Measurements from ENCODE around the gene PDZRN3.

The PDZRN3 gene

DNA sequence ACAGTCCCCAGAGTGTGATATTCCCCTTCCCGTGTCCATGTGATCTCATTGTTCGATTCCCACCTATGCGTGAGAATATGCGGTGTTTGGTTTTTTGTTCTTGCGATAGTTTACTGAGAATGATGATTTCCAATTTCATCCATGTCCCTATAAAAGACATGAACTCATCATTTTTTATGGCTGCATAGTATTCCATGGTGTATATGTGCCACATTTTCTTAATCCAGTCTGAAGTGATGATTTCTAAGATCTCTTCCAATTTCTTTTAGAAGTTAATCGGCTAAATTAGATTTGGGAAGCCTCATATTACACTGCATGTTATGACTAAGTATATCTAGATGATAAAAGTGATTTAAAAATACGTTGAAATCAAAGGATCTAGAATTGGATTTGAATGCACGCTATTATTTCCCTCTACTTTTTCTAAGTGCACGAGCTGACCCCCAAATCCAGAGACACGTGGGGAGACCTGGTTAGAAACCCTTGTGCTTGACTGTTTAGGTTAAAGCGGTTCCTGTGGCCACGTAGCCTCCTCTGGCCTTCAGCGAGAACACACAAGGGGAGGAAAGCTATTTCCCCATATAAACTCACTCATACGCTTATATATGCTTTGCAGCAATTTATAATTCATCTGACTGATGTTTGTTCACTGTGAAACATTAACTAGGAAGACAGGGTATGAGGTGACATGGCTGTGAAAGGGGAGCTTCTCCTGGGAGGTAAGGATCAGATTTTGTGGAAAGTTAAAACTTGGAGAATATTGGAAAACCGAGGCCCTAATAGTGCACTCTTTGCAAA is 243.8 kb downstream of the PDZRN3 start:
- Histone ChIP-seq H3K27me3 (replicated peaks in 2 of 5; ENCODE audit: control insufficient read depth in 4 of 5, insufficient read depth in 5 of 5, low read length in 4 of 5) (peaks cover 0 to 5% (median 0%) of the 10 kb centered on the region in 5 experiments), H3K36me3 (ENCODE audit: control insufficient read depth in 4 of 4, insufficient read depth in 4 of 4, low read length in 3 of 4) (no peaks in the 10 kb centered on the region), H3K9me3 (ENCODE audit: control extremely low read depth in 1 of 5, control insufficient read depth in 4 of 5, insufficient read depth in 2 of 5, low read depth in 1 of 5, low read length in 4 of 5) (no peaks in the 10 kb centered on the region), H3K4me1 (ENCODE audit: control extremely low read depth in 1 of 4, control insufficient read depth in 4 of 4, insufficient read depth in 4 of 4, low read length in 3 of 4) (no peaks in the 10 kb centered on the region), H3K4me3 (ENCODE audit: control insufficient read depth in 1 of 7, extremely low read depth in 1 of 7, insufficient read depth in 4 of 7, low read depth in 2 of 7, low read length in 6 of 7) (no peak overlapping the region), H3K27ac (ENCODE audit: insufficient read depth in 1 of 2, low read depth in 1 of 2, low read length in 2 of 2, poor library complexity in 1 of 2, severe bottlenecking in 2 of 2) (no peak overlapping the region)
- ChIA-PET POLR2A (no interaction called here), CTCF (no interaction called here)
- 93% methylated on average over 4 of the region's 15 CpGs for WGBS (ENCODE audit: insufficient coverage)
- DNase-seq = no peak

DNA sequence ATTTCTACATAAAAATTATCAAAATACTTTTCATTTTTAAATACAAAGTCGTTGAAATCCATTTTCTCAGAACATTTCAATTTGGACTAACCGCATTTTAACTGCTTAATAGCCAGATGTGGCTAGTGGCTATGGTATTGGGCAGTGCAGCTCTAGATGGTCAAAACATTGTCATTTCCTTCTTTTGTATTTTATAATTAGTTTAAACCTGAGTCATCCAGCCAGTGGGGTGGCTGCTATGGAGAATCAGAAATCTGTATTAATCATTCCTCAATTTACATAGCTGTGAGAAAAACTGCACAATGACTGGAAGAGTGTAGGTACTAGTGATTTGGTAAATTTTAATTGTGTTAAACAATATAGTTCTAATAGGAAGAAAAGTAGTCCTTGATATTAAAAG is 245.3 kb downstream of the PDZRN3 start:
- POLR2A ChIA-PET = no interaction called here
- no peaks in the 10 kb centered on the region for H3K36me3 ChIP-seq (ENCODE audit: control insufficient read depth in 4 of 4, insufficient read depth in 4 of 4, low read length in 3 of 4)

GRCh38 chr3:73378207-73378606 is 246.5 kb downstream of the PDZRN3 start:
- no peak overlapping the region for H3K27ac ChIP-seq (ENCODE audit: insufficient read depth in 1 of 2, low read depth in 1 of 2, low read length in 2 of 2, poor library complexity in 1 of 2, severe bottlenecking in 2 of 2)

More for the DNA sequence above, 245.3 kb downstream of the PDZRN3 start:
- Histone ChIP-seq H3K4me3 (ENCODE audit: control insufficient read depth in 1 of 7, extremely low read depth in 1 of 7, insufficient read depth in 4 of 7, low read depth in 2 of 7, low read length in 6 of 7) (no peak overlapping the region), H3K27ac (ENCODE audit: insufficient read depth in 1 of 2, low read depth in 1 of 2, low read length in 2 of 2, poor library complexity in 1 of 2, severe bottlenecking in 2 of 2) (no peak overlapping the region), H3K4me1 (ENCODE audit: control extremely low read depth in 1 of 4, control insufficient read depth in 4 of 4, insufficient read depth in 4 of 4, low read length in 3 of 4) (no peaks in the 10 kb centered on the region), H3K27me3 (replicated peaks in 2 of 5; ENCODE audit: control insufficient read depth in 4 of 5, insufficient read depth in 5 of 5, low read length in 4 of 5) (peaks cover 0 to 5% (median 0%) of the 10 kb centered on the region in 5 experiments), H3K9me3 (ENCODE audit: control extremely low read depth in 1 of 5, control insufficient read depth in 4 of 5, insufficient read depth in 2 of 5, low read depth in 1 of 5, low read length in 4 of 5) (peaks cover 0 to 3% (median 0%) of the 10 kb centered on the region in 5 experiments)
- DNase-seq = no peak
- CTCF ChIA-PET = no interaction called here
- WGBS (ENCODE audit: insufficient coverage) = no CpG with 5 or more reads among the region's 2 CpGs

GRCh38 chr3:73365756-73366397 is 258.9 kb downstream of the PDZRN3 start:
- no peak for DNase-seq
- CTCF ChIA-PET = no interaction called here
- H3K27ac ChIP-seq (ENCODE audit: insufficient read depth in 1 of 2, low read depth in 1 of 2, low read length in 2 of 2, poor library complexity in 1 of 2, severe bottlenecking in 2 of 2) = no peak overlapping the region
- no peaks in the 10 kb centered on the region for H3K36me3 ChIP-seq (ENCODE audit: control insufficient read depth in 4 of 4, insufficient read depth in 4 of 4, low read length in 3 of 4)
- H3K9me3 ChIP-seq (ENCODE audit: control extremely low read depth in 1 of 5, control insufficient read depth in 4 of 5, insufficient read depth in 2 of 5, low read depth in 1 of 5, low read length in 4 of 5) = no peaks in the 10 kb centered on the region
- POLR2A ChIA-PET = no interaction called here
- H3K4me3 ChIP-seq (ENCODE audit: control insufficient read depth in 1 of 7, extremely low read depth in 1 of 7, insufficient read depth in 4 of 7, low read depth in 2 of 7, low read length in 6 of 7) = no peak overlapping the region
- WGBS (ENCODE audit: insufficient coverage) = 96% methylated on average over 12 of the region's 12 CpGs
- no peaks in the 10 kb centered on the region for H3K27me3 ChIP-seq (replicated peaks in 2 of 5; ENCODE audit: control insufficient read depth in 4 of 5, insufficient read depth in 5 of 5, low read length in 4 of 5)
- no peaks in the 10 kb centered on the region for H3K4me1 ChIP-seq (ENCODE audit: control extremely low read depth in 1 of 4, control insufficient read depth in 4 of 4, insufficient read depth in 4 of 4, low read length in 3 of 4)

More at GRCh38 chr3:73378207-73378606, 246.5 kb downstream of the PDZRN3 start:
- Histone ChIP-seq H3K27me3 (replicated peaks in 2 of 5; ENCODE audit: control insufficient read depth in 4 of 5, insufficient read depth in 5 of 5, low read length in 4 of 5) (peaks cover 0 to 5% (median 0%) of the 10 kb centered on the region in 5 experiments), H3K4me3 (ENCODE audit: control insufficient read depth in 1 of 7, extremely low read depth in 1 of 7, insufficient read depth in 4 of 7, low read depth in 2 of 7, low read length in 6 of 7) (no peak overlapping the region), H3K4me1 (ENCODE audit: control extremely low read depth in 1 of 4, control insufficient read depth in 4 of 4, insufficient read depth in 4 of 4, low read length in 3 of 4) (no peaks in the 10 kb centered on the region), H3K9me3 (ENCODE audit: control extremely low read depth in 1 of 5, control insufficient read depth in 4 of 5, insufficient read depth in 2 of 5, low read depth in 1 of 5, low read length in 4 of 5) (peaks cover 0 to 3% (median 0%) of the 10 kb centered on the region in 5 experiments), H3K36me3 (ENCODE audit: control insufficient read depth in 4 of 4, insufficient read depth in 4 of 4, low read length in 3 of 4) (no peaks in the 10 kb centered on the region)
- POLR2A ChIA-PET = no interaction called here
- no peak for DNase-seq
- 81% methylated on average over 2 of the region's 2 CpGs for WGBS (ENCODE audit: insufficient coverage)
- CTCF ChIA-PET = no interaction called here

DNA sequence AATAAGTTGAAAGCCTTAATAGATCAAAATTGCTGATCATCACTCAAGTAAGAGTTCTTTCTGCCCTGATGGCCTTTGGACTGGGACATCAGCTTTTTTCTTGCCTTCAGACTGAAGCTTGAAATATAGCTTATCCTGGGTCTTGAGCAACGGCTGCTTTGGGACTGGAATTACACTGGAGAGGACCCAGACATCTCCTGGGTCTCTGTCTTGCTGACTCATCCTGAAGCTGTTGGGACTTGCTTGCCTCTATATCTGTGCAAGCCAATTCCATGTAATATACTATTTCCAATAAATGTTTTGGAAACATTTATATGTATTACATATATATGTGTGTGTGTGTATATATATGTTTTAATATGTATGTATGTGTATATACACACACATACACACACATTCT is 260.2 kb downstream of the PDZRN3 start:
- DNase-seq = no peak
- WGBS (ENCODE audit: insufficient coverage) = 78% methylated on average over 1 of the region's 1 CpG
- H3K4me3 ChIP-seq (ENCODE audit: control insufficient read depth in 1 of 7, extremely low read depth in 1 of 7, insufficient read depth in 4 of 7, low read depth in 2 of 7, low read length in 6 of 7) = no peak overlapping the region
- ChIA-PET POLR2A (no interaction called here), CTCF (no interaction called here)
- H3K27me3 ChIP-seq (replicated peaks in 2 of 5; ENCODE audit: control insufficient read depth in 4 of 5, insufficient read depth in 5 of 5, low read length in 4 of 5) = no peaks in the 10 kb centered on the region
- H3K9me3 ChIP-seq (ENCODE audit: control extremely low read depth in 1 of 5, control insufficient read depth in 4 of 5, insufficient read depth in 2 of 5, low read depth in 1 of 5, low read length in 4 of 5) = no peaks in the 10 kb centered on the region
- H3K4me1 ChIP-seq (ENCODE audit: control extremely low read depth in 1 of 4, control insufficient read depth in 4 of 4, insufficient read depth in 4 of 4, low read length in 3 of 4) = no peaks in the 10 kb centered on the region
- no peak overlapping the region for H3K27ac ChIP-seq (ENCODE audit: insufficient read depth in 1 of 2, low read depth in 1 of 2, low read length in 2 of 2, poor library complexity in 1 of 2, severe bottlenecking in 2 of 2)
- H3K36me3 ChIP-seq (ENCODE audit: control insufficient read depth in 4 of 4, insufficient read depth in 4 of 4, low read length in 3 of 4) = no peaks in the 10 kb centered on the region

DNA sequence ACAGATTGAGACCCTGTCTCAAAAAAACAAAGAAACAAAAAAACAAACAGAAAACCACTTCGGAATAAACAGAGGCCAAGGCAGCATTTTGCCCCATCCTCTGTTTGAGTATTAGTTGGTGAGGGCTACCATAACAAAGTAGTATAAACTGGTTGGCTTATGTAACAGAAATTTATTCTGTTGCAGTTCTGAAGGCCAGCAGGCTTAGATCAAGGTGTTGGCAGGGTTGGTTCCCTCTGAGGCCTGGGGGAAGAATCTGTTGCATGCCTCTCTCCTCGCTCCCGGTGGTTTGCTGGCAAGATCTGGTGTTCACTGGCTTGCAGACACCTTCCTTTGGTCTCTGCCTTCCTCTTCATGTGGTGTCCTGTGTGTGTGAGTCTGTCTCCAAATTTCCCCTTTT is 261.6 kb downstream of the PDZRN3 start:
- no CpG with 5 or more reads among the region's 3 CpGs for WGBS (ENCODE audit: insufficient coverage)
- ChIA-PET POLR2A (no interaction called here), CTCF (no interaction called here)
- no peak for DNase-seq
- no peaks in the 10 kb centered on the region for H3K36me3 ChIP-seq (ENCODE audit: control insufficient read depth in 4 of 4, insufficient read depth in 4 of 4, low read length in 3 of 4)
- no peaks in the 10 kb centered on the region for H3K9me3 ChIP-seq (ENCODE audit: control extremely low read depth in 1 of 5, control insufficient read depth in 4 of 5, insufficient read depth in 2 of 5, low read depth in 1 of 5, low read length in 4 of 5)
- H3K27ac ChIP-seq (ENCODE audit: insufficient read depth in 1 of 2, low read depth in 1 of 2, low read length in 2 of 2, poor library complexity in 1 of 2, severe bottlenecking in 2 of 2) = no peak overlapping the region
- H3K4me1 ChIP-seq (ENCODE audit: control extremely low read depth in 1 of 4, control insufficient read depth in 4 of 4, insufficient read depth in 4 of 4, low read length in 3 of 4) = no peaks in the 10 kb centered on the region
- no peak overlapping the region for H3K4me3 ChIP-seq (ENCODE audit: control insufficient read depth in 1 of 7, extremely low read depth in 1 of 7, insufficient read depth in 4 of 7, low read depth in 2 of 7, low read length in 6 of 7)
- H3K27me3 ChIP-seq (replicated peaks in 2 of 5; ENCODE audit: control insufficient read depth in 4 of 5, insufficient read depth in 5 of 5, low read length in 4 of 5) = no peaks in the 10 kb centered on the region

GRCh38 chr3:73361591-73361990 is 263.1 kb downstream of the PDZRN3 start:
- no peaks in the 10 kb centered on the region for H3K4me1 ChIP-seq (ENCODE audit: control extremely low read depth in 1 of 4, control insufficient read depth in 4 of 4, insufficient read depth in 4 of 4, low read length in 3 of 4)
- WGBS (ENCODE audit: insufficient coverage) = no CpG with 5 or more reads among the region's 3 CpGs
- no peak overlapping the region for H3K27ac ChIP-seq (ENCODE audit: insufficient read depth in 1 of 2, low read depth in 1 of 2, low read length in 2 of 2, poor library complexity in 1 of 2, severe bottlenecking in 2 of 2)
- ChIA-PET POLR2A (no interaction called here), CTCF (no interaction called here)
- no peak for DNase-seq
- H3K27me3 ChIP-seq (replicated peaks in 2 of 5; ENCODE audit: control insufficient read depth in 4 of 5, insufficient read depth in 5 of 5, low read length in 4 of 5) = no peaks in the 10 kb centered on the region
- H3K36me3 ChIP-seq (ENCODE audit: control insufficient read depth in 4 of 4, insufficient read depth in 4 of 4, low read length in 3 of 4) = no peaks in the 10 kb centered on the region
- H3K9me3 ChIP-seq (ENCODE audit: control extremely low read depth in 1 of 5, control insufficient read depth in 4 of 5, insufficient read depth in 2 of 5, low read depth in 1 of 5, low read length in 4 of 5) = no peaks in the 10 kb centered on the region
- no peak overlapping the region for H3K4me3 ChIP-seq (ENCODE audit: control insufficient read depth in 1 of 7, extremely low read depth in 1 of 7, insufficient read depth in 4 of 7, low read depth in 2 of 7, low read length in 6 of 7)
